Type B pancreatic cell (in vitro differentiated cells): ENCODE data around the gene LONRF2. TPM values are rescaled to one million over a fixed set of nuclear protein-coding genes. Genes with fewer than 3 reads are reported as not detected.

Source experiments
- DNase-seq: peaks from one replicate; pipeline ENCODE4 v3.0.0; 2021; ENCODE audit warnings: mixed read lengths; ENCODE audit not compliant: unreplicated experiment; ENCODE audit errors: extremely low spot score
- H3K27ac Mint-ChIP-seq: 2 replicates; pipeline ENCODE4 v1.8.0; 2021; ENCODE audit warnings: mild to moderate bottlenecking, mixed read lengths
- H3K27me3 Mint-ChIP-seq: 2 replicates; pipeline ENCODE4 v1.8.0; 2021; ENCODE audit warnings: mixed read lengths
- H3K36me3 Mint-ChIP-seq: 2 replicates; pipeline ENCODE4 v1.8.0; 2021; ENCODE audit warnings: mixed read lengths
- H3K4me1 Mint-ChIP-seq: one replicate; pipeline ENCODE4 v1.8.0; 2021; ENCODE audit warnings: mixed read lengths; ENCODE audit not compliant: unreplicated experiment
- H3K4me3 Mint-ChIP-seq: 2 replicates; pipeline ENCODE4 v1.8.0; 2021; ENCODE audit warnings: mild to moderate bottlenecking, mixed read lengths
- H3K9me3 Mint-ChIP-seq: 2 replicates; pipeline ENCODE4 v1.8.0; 2021; ENCODE audit warnings: mixed read lengths
- total RNA-seq: library from RNA; stranded (reverse); gene quantifications from 2 replicates; pipeline ENCODE4 v1.2.1, GENCODE V29; 2021; ENCODE audit warnings: low replicate concordance
- TF ChIP-seq, protein P1 (sequence below): fragments of 200-600 bp; sonication (generic); conservative IDR thresholded peaks from 2 replicates; pipeline ENCODE4 v1.5.0; 2021; ENCODE audit warnings: antibody characterized with exemption, mild to moderate bottlenecking

The LONRF2 gene
- total RNA-seq, 1 donor from 2014 or later, result 8.9 TPM

DNA sequence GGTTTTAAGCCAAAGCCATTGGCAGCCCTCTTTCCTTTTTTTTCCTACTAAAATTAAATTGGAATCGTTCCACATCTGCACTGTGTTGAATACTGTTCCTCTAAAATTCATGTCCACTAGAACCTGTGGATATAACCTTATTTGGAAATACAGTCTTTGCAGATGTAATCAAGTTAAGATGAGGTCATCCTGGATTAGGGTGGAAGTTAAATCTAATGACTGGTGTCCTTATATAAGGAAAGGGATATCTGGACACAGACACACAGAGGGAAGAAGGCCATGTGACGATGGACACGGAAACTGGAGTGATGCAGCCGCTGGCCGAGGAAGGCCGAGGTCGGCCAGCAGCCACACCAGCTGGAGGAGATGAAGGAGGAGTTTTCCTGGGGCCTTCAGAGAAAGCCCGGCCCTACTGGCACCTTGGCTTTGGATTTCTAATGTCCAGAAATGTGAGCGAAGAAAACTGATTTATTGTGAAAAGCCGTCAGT, 49.4 kb downstream of the LONRF2 start:
- no peaks in the 10 kb centered on the region for H3K36me3 Mint-ChIP-seq
- H3K4me1 Mint-ChIP-seq, result peaks cover 4% of the 10 kb centered on the region
- H3K27ac Mint-ChIP-seq, result no peak overlapping the region
- no peaks in the 10 kb centered on the region for H3K27me3 Mint-ChIP-seq
- TF ChIP-seq, protein P1, sequence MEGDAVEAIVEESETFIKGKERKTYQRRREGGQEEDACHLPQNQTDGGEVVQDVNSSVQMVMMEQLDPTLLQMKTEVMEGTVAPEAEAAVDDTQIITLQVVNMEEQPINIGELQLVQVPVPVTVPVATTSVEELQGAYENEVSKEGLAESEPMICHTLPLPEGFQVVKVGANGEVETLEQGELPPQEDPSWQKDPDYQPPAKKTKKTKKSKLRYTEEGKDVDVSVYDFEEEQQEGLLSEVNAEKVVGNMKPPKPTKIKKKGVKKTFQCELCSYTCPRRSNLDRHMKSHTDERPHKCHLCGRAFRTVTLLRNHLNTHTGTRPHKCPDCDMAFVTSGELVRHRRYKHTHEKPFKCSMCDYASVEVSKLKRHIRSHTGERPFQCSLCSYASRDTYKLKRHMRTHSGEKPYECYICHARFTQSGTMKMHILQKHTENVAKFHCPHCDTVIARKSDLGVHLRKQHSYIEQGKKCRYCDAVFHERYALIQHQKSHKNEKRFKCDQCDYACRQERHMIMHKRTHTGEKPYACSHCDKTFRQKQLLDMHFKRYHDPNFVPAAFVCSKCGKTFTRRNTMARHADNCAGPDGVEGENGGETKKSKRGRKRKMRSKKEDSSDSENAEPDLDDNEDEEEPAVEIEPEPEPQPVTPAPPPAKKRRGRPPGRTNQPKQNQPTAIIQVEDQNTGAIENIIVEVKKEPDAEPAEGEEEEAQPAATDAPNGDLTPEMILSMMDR, result no peak
- no peak overlapping the region for H3K4me3 Mint-ChIP-seq
- H3K9me3 Mint-ChIP-seq, result no peaks in the 10 kb centered on the region
- DNase-seq, result no peak

DNA sequence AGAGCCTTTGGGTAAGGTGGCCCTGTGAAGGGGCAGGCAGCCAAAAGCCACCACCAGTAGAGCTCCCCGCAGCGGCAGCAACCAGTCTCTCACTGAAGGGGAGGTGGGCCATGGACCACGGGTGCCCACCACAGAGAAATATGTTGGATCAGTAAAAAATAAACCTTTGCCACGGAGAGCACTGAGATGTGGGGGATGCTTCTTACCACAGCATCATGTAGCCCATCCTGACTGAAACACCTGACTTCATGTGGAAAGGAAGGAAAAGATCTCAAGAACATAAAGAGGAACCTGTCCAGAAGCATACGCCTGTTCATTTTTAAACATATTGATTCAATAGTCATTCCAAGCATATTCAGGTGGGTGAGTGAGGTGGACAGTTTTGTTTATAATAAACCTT, 51.1 kb downstream of the LONRF2 start:
- H3K27me3 Mint-ChIP-seq, result no peaks in the 10 kb centered on the region
- peaks cover 4% of the 10 kb centered on the region for H3K4me1 Mint-ChIP-seq
- H3K4me3 Mint-ChIP-seq, result no peak overlapping the region
- TF ChIP-seq, protein P1, result no peak
- H3K27ac Mint-ChIP-seq, result no peak overlapping the region
- peak; percentile 42 for DNase-seq
- H3K36me3 Mint-ChIP-seq, result no peaks in the 10 kb centered on the region
- no peaks in the 10 kb centered on the region for H3K9me3 Mint-ChIP-seq

DNA sequence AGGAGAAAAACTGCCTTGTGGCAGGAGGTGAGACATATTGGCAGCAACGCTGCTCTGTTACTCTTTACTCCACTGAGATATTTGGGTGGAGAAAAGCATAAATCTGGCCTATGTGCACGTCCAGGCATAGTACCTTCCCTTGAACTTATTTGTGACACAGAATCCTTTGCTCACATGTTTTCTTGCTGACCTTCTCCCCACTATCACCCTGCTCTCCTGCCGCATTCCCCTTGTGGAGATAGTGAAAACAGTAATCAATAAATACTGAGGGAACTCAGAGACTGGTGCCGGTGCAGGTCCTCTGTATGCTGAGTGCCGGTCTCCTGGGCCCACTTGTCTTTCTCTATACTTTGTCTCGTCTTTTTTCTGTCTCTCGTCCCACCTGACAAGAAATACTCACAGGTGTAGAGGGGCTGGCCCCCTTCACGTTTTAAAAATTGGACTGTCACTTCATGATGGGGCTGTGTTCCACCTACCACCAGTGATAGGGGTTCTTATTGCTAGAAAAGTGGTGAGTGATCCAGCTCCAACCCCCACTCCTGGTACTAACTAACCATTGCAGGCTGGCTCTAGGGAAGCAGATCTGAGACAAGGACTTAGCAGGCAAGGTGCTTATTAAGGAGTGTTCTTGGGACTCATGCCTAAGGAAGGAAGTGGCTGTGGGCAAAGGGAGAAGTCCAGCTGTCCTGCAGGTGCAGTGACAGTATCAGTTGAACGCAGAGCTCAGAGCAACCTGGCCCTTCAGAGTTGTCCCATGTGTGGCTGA, 51.7 kb downstream of the LONRF2 start:
- peak; percentile 48 for DNase-seq
- TF ChIP-seq, protein P1, result no peak
- H3K27me3 Mint-ChIP-seq, result no peaks in the 10 kb centered on the region
- no peaks in the 10 kb centered on the region for H3K36me3 Mint-ChIP-seq
- no peak overlapping the region for H3K4me3 Mint-ChIP-seq
- no peak overlapping the region for H3K27ac Mint-ChIP-seq
- H3K4me1 Mint-ChIP-seq, result peaks cover 4% of the 10 kb centered on the region
- no peaks in the 10 kb centered on the region for H3K9me3 Mint-ChIP-seq

DNA sequence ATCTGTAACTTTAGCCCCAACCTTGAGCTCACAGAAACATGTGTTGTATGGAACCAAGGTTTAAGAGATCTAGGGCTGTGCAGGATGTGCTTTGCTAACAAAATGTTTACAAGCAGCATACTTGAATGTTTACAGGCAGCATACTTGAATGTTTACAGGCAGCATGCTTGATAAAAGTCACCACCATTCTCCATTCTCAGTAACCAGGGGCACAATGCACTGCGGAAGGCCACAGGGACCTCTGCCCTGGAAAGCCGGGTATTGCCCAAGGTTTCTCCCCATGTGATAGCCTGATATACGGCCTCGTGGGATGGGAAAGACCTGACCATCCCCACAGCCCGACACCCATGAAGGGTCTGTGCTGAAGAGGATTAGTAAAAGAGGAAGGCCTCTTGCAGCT, 52.4 kb downstream of the LONRF2 start:
- Mint-ChIP-seq H3K9me3 (no peaks in the 10 kb centered on the region), H3K27me3 (no peaks in the 10 kb centered on the region), H3K27ac (no peak overlapping the region), H3K4me1 (peaks cover 4% of the 10 kb centered on the region), H3K4me3 (no peak overlapping the region), H3K36me3 (no peaks in the 10 kb centered on the region)
- TF ChIP-seq, protein P1, result no peak
- DNase-seq, result peak; percentile 44

DNA sequence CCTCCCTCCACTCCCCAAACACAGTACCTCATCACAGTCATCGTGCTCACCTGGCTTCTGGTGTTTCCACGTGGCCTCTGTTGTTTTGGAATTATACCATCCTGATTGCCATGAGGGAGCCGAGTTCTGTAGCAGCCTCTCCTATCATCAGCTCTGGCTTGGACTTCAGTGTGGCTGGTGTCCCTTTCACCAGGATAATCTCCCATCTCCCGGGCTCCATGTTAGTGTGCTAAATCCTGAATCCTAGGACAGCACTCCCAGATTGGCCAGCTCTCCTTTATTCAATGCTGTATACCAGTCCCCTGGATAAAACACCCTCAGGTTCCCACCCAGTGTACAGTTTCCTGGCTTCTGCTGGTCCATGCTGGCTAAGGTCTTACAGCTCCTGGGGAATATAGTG, 53.3 kb downstream of the LONRF2 start:
- no peaks in the 10 kb centered on the region for H3K27me3 Mint-ChIP-seq
- H3K36me3 Mint-ChIP-seq, result no peaks in the 10 kb centered on the region
- no peaks in the 10 kb centered on the region for H3K9me3 Mint-ChIP-seq
- DNase-seq, result no peak
- H3K4me1 Mint-ChIP-seq, result peaks cover 4% of the 10 kb centered on the region
- no peak overlapping the region for H3K27ac Mint-ChIP-seq
- no peak overlapping the region for H3K4me3 Mint-ChIP-seq
- TF ChIP-seq, protein P1, result no peak
